Endothelial cell (in vitro differentiated cells): ENCODE results near the gene ACTBL2. TPM values are rescaled to one million over a fixed set of nuclear protein-coding genes. Genes with fewer than 3 reads are reported as not detected.

ENCODE experiments used
- DNase-seq: peaks from one replicate; pipeline ENCODE4 v3.0.0; 2021; ENCODE audit warnings: low spot score
- H3K27ac Mint-ChIP-seq: one replicate; pipeline ENCODE4 v1.8.0; 2021; ENCODE audit warnings: mixed read lengths, inconsistent platforms; ENCODE audit not compliant: unreplicated experiment
- H3K27me3 Mint-ChIP-seq: one replicate; pipeline ENCODE4 v1.8.0; 2021; ENCODE audit warnings: mild to moderate bottlenecking, moderate library complexity, mixed read lengths, inconsistent platforms; ENCODE audit not compliant: unreplicated experiment
- H3K36me3 Mint-ChIP-seq: one replicate; pipeline ENCODE4 v1.8.0; 2021; ENCODE audit warnings: mild to moderate bottlenecking, low read depth, mixed read lengths, inconsistent platforms; ENCODE audit not compliant: unreplicated experiment
- H3K4me1 Mint-ChIP-seq: one replicate; pipeline ENCODE4 v1.8.0; 2021; ENCODE audit warnings: mild to moderate bottlenecking, mixed read lengths, inconsistent platforms; ENCODE audit not compliant: unreplicated experiment
- H3K4me3 Mint-ChIP-seq: one replicate; pipeline ENCODE4 v1.8.0; 2021; ENCODE audit warnings: mild to moderate bottlenecking, mixed read lengths, inconsistent platforms; ENCODE audit not compliant: unreplicated experiment
- H3K9me3 Mint-ChIP-seq: one replicate; pipeline ENCODE4 v1.8.0; 2021; ENCODE audit warnings: mixed read lengths, inconsistent platforms; ENCODE audit not compliant: unreplicated experiment
- total RNA-seq: library from RNA; stranded (reverse); fragmentation: NEBNext Ultra II Directional; extraction: Animal tissue kit (Norgen Biotek cat#: 25700); gene quantifications from one replicate; pipeline ENCODE4 v1.2.1, GENCODE V29; 2021; ENCODE audit not compliant: unreplicated experiment
- TF ChIP-seq, protein P1 (sequence below): fragments of 200-600 bp; sonication (generic); IDR thresholded peaks from one replicate; pipeline ENCODE4 v1.5.0; 2021; ENCODE audit warnings: antibody characterized with exemption; ENCODE audit not compliant: unreplicated experiment

Gene ACTBL2
- total RNA-seq, 1 donor from 2014 or later, result not detected

DNA sequence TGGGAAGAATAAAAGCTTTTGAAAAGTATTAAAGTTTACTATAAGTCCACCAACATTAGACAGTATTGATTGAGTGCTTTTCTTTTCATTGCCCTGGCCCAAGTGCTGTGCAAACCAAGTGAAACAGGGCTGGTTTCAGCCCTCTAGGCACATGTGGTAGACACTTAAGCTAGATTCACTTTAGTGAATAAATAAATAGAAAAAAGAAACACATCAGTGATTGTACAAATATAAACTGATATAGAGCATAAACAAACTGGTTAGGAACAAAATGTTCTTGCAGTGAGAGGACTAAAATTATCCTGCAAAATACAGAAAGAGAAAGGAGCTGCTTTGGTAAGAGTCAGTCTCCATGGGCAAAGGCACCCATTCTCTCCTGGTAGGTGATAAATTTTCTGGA, 29.7 kb downstream of the ACTBL2 start:
- Mint-ChIP-seq H3K27me3 (peaks cover 1% of the 10 kb centered on the region), H3K27ac (no peak overlapping the region), H3K36me3 (no peaks in the 10 kb centered on the region), H3K9me3 (no peaks in the 10 kb centered on the region), H3K4me3 (no peak overlapping the region), H3K4me1 (peaks cover 2% of the 10 kb centered on the region)
- no peak for DNase-seq
- TF ChIP-seq, protein P1, sequence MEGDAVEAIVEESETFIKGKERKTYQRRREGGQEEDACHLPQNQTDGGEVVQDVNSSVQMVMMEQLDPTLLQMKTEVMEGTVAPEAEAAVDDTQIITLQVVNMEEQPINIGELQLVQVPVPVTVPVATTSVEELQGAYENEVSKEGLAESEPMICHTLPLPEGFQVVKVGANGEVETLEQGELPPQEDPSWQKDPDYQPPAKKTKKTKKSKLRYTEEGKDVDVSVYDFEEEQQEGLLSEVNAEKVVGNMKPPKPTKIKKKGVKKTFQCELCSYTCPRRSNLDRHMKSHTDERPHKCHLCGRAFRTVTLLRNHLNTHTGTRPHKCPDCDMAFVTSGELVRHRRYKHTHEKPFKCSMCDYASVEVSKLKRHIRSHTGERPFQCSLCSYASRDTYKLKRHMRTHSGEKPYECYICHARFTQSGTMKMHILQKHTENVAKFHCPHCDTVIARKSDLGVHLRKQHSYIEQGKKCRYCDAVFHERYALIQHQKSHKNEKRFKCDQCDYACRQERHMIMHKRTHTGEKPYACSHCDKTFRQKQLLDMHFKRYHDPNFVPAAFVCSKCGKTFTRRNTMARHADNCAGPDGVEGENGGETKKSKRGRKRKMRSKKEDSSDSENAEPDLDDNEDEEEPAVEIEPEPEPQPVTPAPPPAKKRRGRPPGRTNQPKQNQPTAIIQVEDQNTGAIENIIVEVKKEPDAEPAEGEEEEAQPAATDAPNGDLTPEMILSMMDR, result no peak

GRCh38 chr5:57450991-57451876, 31.4 kb downstream of the ACTBL2 start:
- TF ChIP-seq, protein P1, result no peak
- Mint-ChIP-seq H3K9me3 (no peaks in the 10 kb centered on the region), H3K27ac (no peak overlapping the region), H3K36me3 (no peaks in the 10 kb centered on the region), H3K4me3 (no peak overlapping the region), H3K27me3 (no peaks in the 10 kb centered on the region), H3K4me1 (no peaks in the 10 kb centered on the region)
- no peak for DNase-seq

- Mint-ChIP-seq H3K4me1 (peaks cover 4% of the 10 kb centered on the region), H3K27me3 (no peaks in the 10 kb centered on the region), H3K27ac (no peak overlapping the region), H3K36me3 (no peaks in the 10 kb centered on the region), H3K4me3 (no peak overlapping the region), H3K9me3 (no peaks in the 10 kb centered on the region)
- TF ChIP-seq, protein P1, result no peak
- no peak for DNase-seq
Measured at GRCh38 chr5:57448751-57449150, 33.9 kb downstream of the ACTBL2 start.

DNA sequence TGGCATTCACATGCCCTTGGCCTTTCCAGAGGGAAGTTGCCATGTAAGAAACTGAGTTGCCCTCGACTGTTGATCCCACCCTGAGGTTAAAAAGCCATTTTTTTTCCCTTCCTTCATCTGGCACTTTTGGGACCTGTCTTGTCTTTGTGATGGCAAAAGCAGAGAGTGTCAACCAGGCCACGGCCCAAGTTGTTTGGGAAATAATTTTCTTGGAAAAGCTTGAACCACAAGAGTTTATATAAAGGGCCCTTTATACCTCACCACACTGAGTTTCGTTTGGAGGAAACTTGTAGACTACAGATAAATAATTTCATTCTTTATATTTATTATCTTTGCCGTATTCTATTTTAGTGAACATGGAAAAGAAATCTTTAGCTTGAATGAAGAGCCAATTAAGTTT, 34.3 kb downstream of the ACTBL2 start:
- no peak overlapping the region for H3K4me3 Mint-ChIP-seq

GRCh38 chr5:57447658-57448057, 35.0 kb downstream of the ACTBL2 start:
- TF ChIP-seq, protein P1, result no peak
- no peaks in the 10 kb centered on the region for H3K27me3 Mint-ChIP-seq
- no peak overlapping the region for H3K27ac Mint-ChIP-seq

More for the DNA sequence above, 34.3 kb downstream of the ACTBL2 start:
- no peaks in the 10 kb centered on the region for H3K9me3 Mint-ChIP-seq
- no peaks in the 10 kb centered on the region for H3K36me3 Mint-ChIP-seq
- peaks cover 4% of the 10 kb centered on the region for H3K4me1 Mint-ChIP-seq
- no peak for DNase-seq
- no peaks in the 10 kb centered on the region for H3K27me3 Mint-ChIP-seq
- H3K27ac Mint-ChIP-seq, result no peak overlapping the region
- TF ChIP-seq, protein P1, result no peak

More at GRCh38 chr5:57447658-57448057, 35.0 kb downstream of the ACTBL2 start:
- Mint-ChIP-seq H3K4me3 (no peak overlapping the region), H3K36me3 (no peaks in the 10 kb centered on the region), H3K9me3 (no peaks in the 10 kb centered on the region), H3K4me1 (peaks cover 4% of the 10 kb centered on the region)
- no peak for DNase-seq
